VCaP (cell line): ENCODE measurements around the gene AP1M2.

ENCODE experiments used
- H3K27ac ChIP-seq: fragments of 450-650 bp; 2 replicates; pipeline ENCODE4 v1.5.1; 2017
- CTCF ChIP-seq: fragments of 450-650 bp; conservative IDR thresholded peaks from 2 replicates; pipeline ENCODE4 v1.5.1; 2017; ENCODE audit warnings: mild to moderate bottlenecking, moderate library complexity

Gene AP1M2

GRCh38 chr19:10624585-10624984, 37.5 kb upstream of the AP1M2 start:
- TF ChIP-seq CTCF = no peak
- peak overlapping the region; percentile 87 for H3K27ac ChIP-seq

GRCh38 chr19:10621966-10622365, 34.9 kb upstream of the AP1M2 start:
- no peak for TF ChIP-seq CTCF
- no peak overlapping the region for H3K27ac ChIP-seq

- TF ChIP-seq CTCF = no peak
- H3K27ac ChIP-seq = no peak overlapping the region
Measured at GRCh38 chr19:10620786-10621185, 33.7 kb upstream of the AP1M2 start.

GRCh38 chr19:10618846-10619245, 31.7 kb upstream of the AP1M2 start:
- H3K27ac ChIP-seq = no peak overlapping the region
- no peak for TF ChIP-seq CTCF

GRCh38 chr19:10617409-10618121, 30.5 kb upstream of the AP1M2 start:
- no peak for TF ChIP-seq CTCF
- H3K27ac ChIP-seq = peak overlapping the region; percentile 54

- no peak for TF ChIP-seq CTCF
Measured at GRCh38 chr19:10615429-10616023, 28.4 kb upstream of the AP1M2 start.

GRCh38 chr19:10612499-10613119, 25.5 kb upstream of the AP1M2 start:
- H3K27ac ChIP-seq = no peak overlapping the region
- no peak for TF ChIP-seq CTCF

More at GRCh38 chr19:10615429-10616023, 28.4 kb upstream of the AP1M2 start:
- no peak overlapping the region for H3K27ac ChIP-seq
